A673 (cell line): ENCODE results near the gene IMPG1. TPM values are rescaled to one million over a fixed set of nuclear protein-coding genes. Genes with fewer than 3 reads are reported as not detected.

Experiments
- BruUV-seq: library from RNA; stranded (reverse); fragments of 400-500 nt; replicated peaks from 2 replicates; lab custom pipeline; 2021; lab: Mats Ljungman, UMichigan
- CTCF ChIA-PET: fragments of 300-600 bp; sonication (Branson Sonifier 250); formaldehyde crosslinking; loops from one replicate; lab custom pipeline; 2022; ENCODE audit warnings: antibody characterized with exemption; lab: Charles Lee
- POLR2A ChIA-PET: fragments of 300-600 bp; sonication (Branson Sonifier 250); formaldehyde crosslinking; loops from one replicate; lab custom pipeline; 2022; ENCODE audit warnings: antibody characterized with exemption; ENCODE audit not compliant: low non-redundant PET; lab: Charles Lee
- DNase-seq: peaks from one replicate; pipeline ENCODE4 v3.0.0-alpha.2; 2015; ENCODE audit warnings: low spot score
- H3K27ac ChIP-seq: fragments of 200-600 bp; sonication (generic); 2 replicates; pipeline ENCODE4 v1.5.1; 2016; ENCODE audit warnings: mixed run types, low read depth, mild to moderate bottlenecking, mixed read lengths, antibody characterized with exemption, low read length; ENCODE audit not compliant: poor library complexity, severe bottlenecking
- H3K27me3 ChIP-seq: fragments of 200-600 bp; sonication (generic); replicated peaks from 2 replicates; pipeline ENCODE4 v1.6.1; 2017; ENCODE audit warnings: mixed run types, low read depth, mild to moderate bottlenecking, mixed read lengths, antibody characterized with exemption, low read length; ENCODE audit not compliant: insufficient read depth, poor library complexity
- H3K36me3 ChIP-seq: fragments of 200-600 bp; sonication (generic); 2 replicates; pipeline ENCODE4 v1.6.1; 2016; ENCODE audit warnings: mixed run types, mild to moderate bottlenecking, mixed read lengths, antibody characterized with exemption, low read length; ENCODE audit not compliant: insufficient read depth, poor library complexity, severe bottlenecking
- H3K4me1 ChIP-seq: fragments of 200-600 bp; sonication (generic); 2 replicates; pipeline ENCODE4 v1.6.1; 2017; ENCODE audit warnings: mixed run types, mild to moderate bottlenecking, mixed read lengths, antibody characterized with exemption, low read length; ENCODE audit not compliant: insufficient read depth, poor library complexity, severe bottlenecking
- H3K4me3 ChIP-seq: fragments of 200-600 bp; sonication (generic); 2 replicates; pipeline ENCODE4 v1.5.1; 2016; ENCODE audit warnings: low read depth, mixed run types, mild to moderate bottlenecking, mixed read lengths, low read length; ENCODE audit not compliant: poor library complexity, severe bottlenecking
- H3K9me3 ChIP-seq: fragments of 200-600 bp; sonication (generic); 2 replicates; pipeline ENCODE4 v1.6.1; 2016; ENCODE audit warnings: mixed run types, low read depth, mild to moderate bottlenecking, mixed read lengths, antibody characterized with exemption, low read length; ENCODE audit not compliant: poor library complexity, severe bottlenecking
- EZH2 ChIP-seq: fragments of 200-600 bp; sonication (generic); IDR thresholded peaks from 2 replicates; pipeline ENCODE4 v1.6.1; 2017; ENCODE audit warnings: borderline replicate concordance, low read depth, mild to moderate bottlenecking, mixed read lengths, antibody characterized with exemption, low read length; ENCODE audit not compliant: poor library complexity, severe bottlenecking
- intact Hi-C: fragments of 100-400 bp; cut with micrococcal nuclease; formaldehyde crosslinking; loops from one replicate; pipeline ENCODE4 v1.10.0; 2022; ENCODE audit not compliant: unreplicated experiment
- total RNA-seq: library from RNA; stranded (reverse); gene quantifications from 2 replicates; pipeline ENCODE4 v1.2.3, GENCODE V29; 2021
- TF ChIP-seq, protein P1 (sequence below): fragments of 300-800, 200-600 bp; sonication (generic); conservative IDR thresholded peaks from 2 replicates; pipeline ENCODE4 v1.5.1; 2017; ENCODE audit warnings: low read depth, mild to moderate bottlenecking, antibody characterized with exemption, low read length, moderate library complexity, mixed read lengths

Gene IMPG1
- total RNA-seq, 1 experiment from 2014 or later: not detected

DNA sequence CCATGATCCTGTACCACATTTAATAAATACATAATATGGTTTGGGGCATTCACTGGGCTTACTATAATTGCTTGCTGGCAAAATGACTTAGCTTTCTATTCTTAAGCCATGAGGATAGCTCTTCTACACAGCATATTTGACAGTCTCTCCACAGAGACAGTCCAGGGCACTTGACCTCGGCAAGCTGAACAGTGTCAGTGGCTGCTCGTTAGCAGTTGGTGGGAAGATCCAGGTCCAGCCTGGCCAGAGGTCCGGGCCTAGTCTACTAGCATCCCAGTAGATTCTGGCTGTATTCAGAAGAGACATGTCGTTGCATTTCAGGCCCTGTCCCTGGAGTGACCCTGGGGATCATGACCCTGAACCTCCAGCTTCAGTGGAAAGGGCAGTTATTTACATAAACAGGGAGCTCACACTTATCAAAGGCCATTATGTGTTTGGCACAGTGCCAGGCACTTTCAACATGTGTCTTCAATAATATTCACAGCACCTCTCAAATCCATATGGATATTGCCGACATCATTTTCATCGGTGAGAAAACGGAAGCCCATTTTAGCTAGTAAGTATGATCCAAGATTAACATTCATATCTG, 139.0 kb downstream of the IMPG1 start:
- no peak overlapping the region for H3K27ac ChIP-seq
- no peaks in the 10 kb centered on the region for H3K27me3 ChIP-seq
- intact Hi-C loops: loop anchor here (5.0 to 10.0 kb wide), 2 partner anchors 751 to 929 kb away; no protein-coding TSS in a partner anchor
- no TSS peak for BruUV-seq
- H3K4me1 ChIP-seq: peaks cover 5% of the 10 kb centered on the region
- TF ChIP-seq, protein P1, sequence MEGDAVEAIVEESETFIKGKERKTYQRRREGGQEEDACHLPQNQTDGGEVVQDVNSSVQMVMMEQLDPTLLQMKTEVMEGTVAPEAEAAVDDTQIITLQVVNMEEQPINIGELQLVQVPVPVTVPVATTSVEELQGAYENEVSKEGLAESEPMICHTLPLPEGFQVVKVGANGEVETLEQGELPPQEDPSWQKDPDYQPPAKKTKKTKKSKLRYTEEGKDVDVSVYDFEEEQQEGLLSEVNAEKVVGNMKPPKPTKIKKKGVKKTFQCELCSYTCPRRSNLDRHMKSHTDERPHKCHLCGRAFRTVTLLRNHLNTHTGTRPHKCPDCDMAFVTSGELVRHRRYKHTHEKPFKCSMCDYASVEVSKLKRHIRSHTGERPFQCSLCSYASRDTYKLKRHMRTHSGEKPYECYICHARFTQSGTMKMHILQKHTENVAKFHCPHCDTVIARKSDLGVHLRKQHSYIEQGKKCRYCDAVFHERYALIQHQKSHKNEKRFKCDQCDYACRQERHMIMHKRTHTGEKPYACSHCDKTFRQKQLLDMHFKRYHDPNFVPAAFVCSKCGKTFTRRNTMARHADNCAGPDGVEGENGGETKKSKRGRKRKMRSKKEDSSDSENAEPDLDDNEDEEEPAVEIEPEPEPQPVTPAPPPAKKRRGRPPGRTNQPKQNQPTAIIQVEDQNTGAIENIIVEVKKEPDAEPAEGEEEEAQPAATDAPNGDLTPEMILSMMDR: no peak
- TF ChIP-seq EZH2: no peak
- CTCF ChIA-PET: no interaction called here
- H3K4me3 ChIP-seq: no peak overlapping the region
- H3K9me3 ChIP-seq: no peaks in the 10 kb centered on the region
- no peaks in the 10 kb centered on the region for H3K36me3 ChIP-seq
- POLR2A ChIA-PET: no interaction called here
- DNase-seq: no peak

DNA sequence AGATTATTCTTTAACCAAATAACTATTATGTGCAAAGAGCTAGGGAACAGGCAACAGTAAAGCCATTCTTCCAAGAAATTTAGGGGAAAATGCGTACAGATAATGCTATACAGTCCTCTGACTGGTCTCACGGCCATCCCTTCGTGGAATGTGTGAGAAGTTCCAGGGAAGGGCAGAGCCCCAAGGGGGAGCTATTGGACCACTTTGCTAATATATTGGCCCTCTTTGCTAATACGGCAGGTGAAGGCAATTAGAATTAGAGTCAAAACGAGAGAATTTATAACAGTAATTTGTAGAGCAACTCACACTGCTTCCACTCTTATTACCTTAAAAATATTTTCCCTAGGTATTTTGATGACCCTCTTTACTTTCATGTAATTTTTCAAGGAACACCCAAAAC, 140.4 kb downstream of the IMPG1 start:
- POLR2A ChIA-PET: no interaction called here
- BruUV-seq: no TSS peak

DNA sequence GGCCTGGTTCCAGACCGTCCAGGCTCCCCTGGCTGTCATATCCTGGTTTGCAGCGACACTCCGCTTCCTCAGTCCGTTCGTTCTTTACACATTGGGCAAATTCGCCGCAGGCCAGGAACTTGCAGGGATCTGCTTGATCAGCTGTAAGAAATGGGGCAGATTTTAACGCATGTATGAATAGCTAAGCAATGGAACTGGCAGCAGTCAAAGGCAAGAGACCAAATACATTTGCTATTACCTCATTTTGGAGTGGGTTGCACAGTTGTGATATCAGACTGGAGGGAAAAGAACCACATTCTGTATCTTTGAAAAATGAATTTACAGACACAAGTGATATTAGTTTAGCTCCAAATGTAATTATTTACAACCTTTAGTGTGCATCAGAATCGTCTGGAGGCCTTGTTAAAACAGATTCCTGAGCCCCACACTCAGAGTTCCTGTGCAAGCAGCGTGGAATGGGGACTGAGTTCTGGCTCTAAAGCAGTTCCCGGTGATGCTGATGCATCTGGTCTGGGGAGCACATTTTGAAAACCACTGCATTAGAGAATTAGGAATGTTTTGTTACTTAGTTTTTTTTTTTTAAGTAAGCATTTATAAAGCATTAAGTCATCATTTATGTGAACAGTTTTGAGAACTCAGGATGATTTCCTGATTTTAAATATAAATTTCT, 141.3 kb downstream of the IMPG1 start:
- intact Hi-C loops: loop anchor here (5.0 to 10.0 kb wide), 2 partner anchors 754 to 931 kb away; no protein-coding TSS in a partner anchor
- Histone ChIP-seq H3K27me3 (no peaks in the 10 kb centered on the region), H3K9me3 (no peaks in the 10 kb centered on the region), H3K4me3 (no peak overlapping the region), H3K4me1 (peaks cover 5% of the 10 kb centered on the region), H3K27ac (no peak overlapping the region), H3K36me3 (no peaks in the 10 kb centered on the region)
- CTCF ChIA-PET: interaction anchor here (1.1 kb wide), 1 partner anchor 21 kb away, joined by 3 read pairs; no protein-coding TSS in a partner anchor
- DNase-seq: no peak
- TF ChIP-seq, protein P1: no peak
- no peak for TF ChIP-seq EZH2
- BruUV-seq: no TSS peak
- POLR2A ChIA-PET: no interaction called here

More for the DNA sequence above, 140.4 kb downstream of the IMPG1 start:
- CTCF ChIA-PET: interaction anchor here (1.1 to 1.2 kb wide), 2 partner anchors 22 to 39 kb away, joined by 3 to 4 read pairs; no protein-coding TSS in a partner anchor
- H3K4me3 ChIP-seq: no peak overlapping the region
- H3K4me1 ChIP-seq: peaks cover 5% of the 10 kb centered on the region
- intact Hi-C loops: loop anchor here (5.0 to 10.0 kb wide), 2 partner anchors 753 to 930 kb away; no protein-coding TSS in a partner anchor
- no peaks in the 10 kb centered on the region for H3K27me3 ChIP-seq
- peak; percentile 37 for DNase-seq
- no peak for TF ChIP-seq EZH2
- TF ChIP-seq, protein P1: peak; percentile 69
- H3K36me3 ChIP-seq: no peaks in the 10 kb centered on the region
- no peaks in the 10 kb centered on the region for H3K9me3 ChIP-seq
- H3K27ac ChIP-seq: no peak overlapping the region
